ENCODE measurements around the gene ENPP1. TPM values are rescaled to one million over a fixed set of nuclear protein-coding genes. Genes with fewer than 3 reads are reported as not detected.

Gene ENPP1
- total and polyA plus RNA-seq, 5 donors from 2014 or later = 0.13 TPM; not detected in 4

DNA sequence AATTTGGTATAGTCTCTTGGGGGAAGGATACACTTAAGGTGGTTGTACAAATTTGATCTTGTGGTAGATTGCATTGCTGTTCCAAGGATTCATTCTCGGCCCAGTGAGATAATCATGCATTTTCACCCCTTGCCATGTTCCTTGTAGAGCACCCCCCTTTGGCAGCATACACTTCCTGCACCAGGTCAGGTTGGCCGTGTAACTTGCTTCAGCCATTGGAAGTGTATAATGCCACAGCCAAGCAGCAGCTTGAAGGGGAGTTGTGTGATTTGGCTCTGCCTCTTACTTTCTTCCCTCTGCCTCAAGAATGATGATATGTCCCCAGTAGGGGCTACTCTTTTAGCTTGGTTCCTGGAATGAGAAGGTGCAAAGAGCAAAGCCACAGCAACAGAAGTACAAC, 121.4 kb downstream of the ENPP1 start:
- H3K27me3 Mint-ChIP-seq = peaks cover 11% of the 10 kb centered on the region
- H3K4me3 Mint-ChIP-seq = no peak overlapping the region
- Histone ChIP-seq H3K4me3 (ENCODE audit: low read depth, low read length) (no peak overlapping the region), H3K4me1 (ENCODE audit: control insufficient read depth, insufficient read depth, low read length, poor library complexity, severe bottlenecking) (no peaks in the 10 kb centered on the region), H3K27me3 (ENCODE audit: control insufficient read depth, insufficient read depth, low read length) (no peaks in the 10 kb centered on the region), H3K27ac (ENCODE audit: insufficient read depth, low read length, poor library complexity, severe bottlenecking) (no peak overlapping the region), H3K9me3 (ENCODE audit: control insufficient read depth in 2 of 2, low read length in 2 of 2) (no peaks in the 10 kb centered on the region), H3K36me3 (ENCODE audit: control insufficient read depth, insufficient read depth, low read length) (no peaks in the 10 kb centered on the region)
- DNase-seq (no peak), ATAC-seq (ENCODE audit: low read depth in 2 of 2) (no peak)
- no peaks in the 10 kb centered on the region for H3K36me3 Mint-ChIP-seq
- H3K4me1 Mint-ChIP-seq = no peaks in the 10 kb centered on the region
- peaks cover 0 to 6% (median 2%) of the 10 kb centered on the region in 7 donors for H3K9me3 Mint-ChIP-seq
- no peak overlapping the region for H3K27ac Mint-ChIP-seq

DNA sequence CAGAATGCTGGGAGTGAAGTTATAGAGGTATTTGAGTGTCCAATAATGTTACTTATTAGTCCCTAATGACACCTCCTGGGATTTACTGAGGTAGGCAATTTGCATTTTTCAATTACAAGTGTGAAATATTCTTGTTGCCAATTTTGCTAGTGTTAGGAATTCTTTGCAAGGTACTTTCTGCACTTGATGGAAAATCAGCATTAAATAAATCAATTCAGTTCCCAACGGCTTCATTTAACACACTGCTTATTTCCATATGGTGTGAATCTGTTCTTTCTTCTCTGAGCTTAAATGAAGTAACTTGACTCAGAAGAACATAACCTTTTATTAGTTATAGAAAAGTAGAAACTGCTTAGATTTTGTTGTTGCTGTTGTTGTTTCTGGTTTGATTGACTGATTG, 122.2 kb downstream of the ENPP1 start:
- no peaks in the 10 kb centered on the region for H3K36me3 Mint-ChIP-seq
- H3K9me3 Mint-ChIP-seq = peaks cover 0 to 3% (median 2%) of the 10 kb centered on the region in 7 donors

DNA sequence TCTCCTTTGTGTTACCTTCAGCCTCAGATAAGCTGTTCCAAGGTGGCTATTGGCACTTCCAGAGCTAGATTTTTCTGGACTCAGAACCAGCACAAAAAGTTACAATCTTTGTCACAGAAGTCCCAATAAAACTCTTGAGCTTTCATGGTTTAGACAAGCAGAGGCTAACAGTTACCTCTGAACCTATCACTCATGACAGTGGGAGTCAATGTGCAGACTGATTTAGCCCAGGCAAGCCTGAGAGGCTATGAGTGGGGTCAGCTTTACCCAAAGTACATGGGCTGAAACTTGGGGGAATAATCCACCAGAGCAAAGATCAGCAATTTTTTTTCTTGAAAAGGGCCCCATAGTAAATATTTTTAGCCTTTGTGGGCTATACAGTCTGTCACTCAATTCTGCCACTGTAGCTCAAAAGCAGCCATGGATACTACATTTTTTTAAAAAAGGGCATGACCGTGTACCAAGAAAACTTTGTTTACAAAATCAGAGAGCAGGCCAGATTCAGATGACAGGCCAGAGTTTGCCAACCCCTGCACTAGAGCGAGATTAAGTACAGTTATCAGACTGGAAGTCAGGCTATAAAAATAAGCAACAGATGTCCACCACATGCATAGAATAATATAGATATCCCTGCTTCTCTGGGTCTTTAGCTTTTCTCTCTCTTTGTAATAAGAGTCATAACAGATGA, 123.4 kb downstream of the ENPP1 start:
- ATAC-seq (ENCODE audit: low read depth in 2 of 2) = no peak

More for the DNA sequence above, 122.2 kb downstream of the ENPP1 start:
- Histone ChIP-seq H3K4me3 (ENCODE audit: low read depth, low read length) (no peak overlapping the region), H3K36me3 (ENCODE audit: control insufficient read depth, insufficient read depth, low read length) (no peaks in the 10 kb centered on the region), H3K27ac (ENCODE audit: insufficient read depth, low read length, poor library complexity, severe bottlenecking) (no peak overlapping the region), H3K27me3 (ENCODE audit: control insufficient read depth, insufficient read depth, low read length) (no peaks in the 10 kb centered on the region), H3K9me3 (ENCODE audit: control insufficient read depth in 2 of 2, low read length in 2 of 2) (no peaks in the 10 kb centered on the region), H3K4me1 (ENCODE audit: control insufficient read depth, insufficient read depth, low read length, poor library complexity, severe bottlenecking) (no peaks in the 10 kb centered on the region)
- DNase-seq (no peak), ATAC-seq (ENCODE audit: low read depth in 2 of 2) (no peak)
- no peak overlapping the region for H3K27ac Mint-ChIP-seq
- H3K27me3 Mint-ChIP-seq = peaks cover 10% of the 10 kb centered on the region
- H3K4me1 Mint-ChIP-seq = no peaks in the 10 kb centered on the region
- H3K4me3 Mint-ChIP-seq = no peak overlapping the region

DNA sequence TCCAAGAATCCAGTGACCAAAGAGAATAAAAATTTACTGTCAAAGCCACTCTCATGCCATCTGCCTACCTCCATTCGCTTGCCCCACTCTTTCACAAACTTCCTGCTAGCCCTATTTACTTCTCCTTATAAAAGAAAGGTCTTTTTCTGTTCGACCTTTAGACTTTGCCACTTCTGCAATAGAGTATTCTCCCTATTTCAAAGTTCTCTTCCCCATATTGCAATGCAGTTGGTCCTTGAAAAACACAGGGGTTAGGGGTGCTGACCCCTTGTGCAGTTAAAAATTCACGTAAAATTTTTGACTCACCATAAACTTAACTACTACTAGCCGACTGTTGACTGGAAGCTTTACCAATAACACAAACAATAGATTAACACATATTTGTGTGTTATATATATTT, 128.3 kb downstream of the ENPP1 start:
- no peak for DNase-seq
- H3K36me3 ChIP-seq (ENCODE audit: control insufficient read depth, insufficient read depth, low read length) = no peaks in the 10 kb centered on the region
- H3K4me3 ChIP-seq (ENCODE audit: low read depth, low read length) = no peak overlapping the region
- no peak overlapping the region for H3K27ac ChIP-seq (ENCODE audit: insufficient read depth, low read length, poor library complexity, severe bottlenecking)
- H3K4me1 ChIP-seq (ENCODE audit: control insufficient read depth, insufficient read depth, low read length, poor library complexity, severe bottlenecking) = no peaks in the 10 kb centered on the region
- H3K27me3 ChIP-seq (ENCODE audit: control insufficient read depth, insufficient read depth, low read length) = no peaks in the 10 kb centered on the region
- no peaks in the 10 kb centered on the region for H3K36me3 Mint-ChIP-seq
- no peaks in the 10 kb centered on the region for H3K9me3 ChIP-seq (ENCODE audit: control insufficient read depth in 2 of 2, low read length in 2 of 2)
- H3K4me3 Mint-ChIP-seq = no peak overlapping the region
- ATAC-seq (ENCODE audit: low read depth in 2 of 2) = no peak
- peaks cover 0 to 5% (median 0%) of the 10 kb centered on the region in 7 donors for H3K9me3 Mint-ChIP-seq
- no peak overlapping the region for H3K27ac Mint-ChIP-seq
- no peaks in the 10 kb centered on the region for H3K4me1 Mint-ChIP-seq
- H3K27me3 Mint-ChIP-seq = peaks cover 6% of the 10 kb centered on the region

More for the DNA sequence above, 123.4 kb downstream of the ENPP1 start:
- no peaks in the 10 kb centered on the region for H3K4me1 ChIP-seq (ENCODE audit: control insufficient read depth, insufficient read depth, low read length, poor library complexity, severe bottlenecking)
- peaks cover 6% of the 10 kb centered on the region for H3K27me3 Mint-ChIP-seq
- DNase-seq = no peak
- H3K9me3 Mint-ChIP-seq = peaks cover 0 to 2% (median 0%) of the 10 kb centered on the region in 7 donors
- no peak overlapping the region for H3K27ac Mint-ChIP-seq
- H3K4me3 ChIP-seq (ENCODE audit: low read depth, low read length) = no peak overlapping the region
- no peak overlapping the region for H3K4me3 Mint-ChIP-seq
- no peaks in the 10 kb centered on the region for H3K9me3 ChIP-seq (ENCODE audit: control insufficient read depth in 2 of 2, low read length in 2 of 2)
- H3K4me1 Mint-ChIP-seq = no peaks in the 10 kb centered on the region
- no peak overlapping the region for H3K27ac ChIP-seq (ENCODE audit: insufficient read depth, low read length, poor library complexity, severe bottlenecking)
- no peaks in the 10 kb centered on the region for H3K36me3 ChIP-seq (ENCODE audit: control insufficient read depth, insufficient read depth, low read length)
- no peaks in the 10 kb centered on the region for H3K36me3 Mint-ChIP-seq
- no peaks in the 10 kb centered on the region for H3K27me3 ChIP-seq (ENCODE audit: control insufficient read depth, insufficient read depth, low read length)

DNA sequence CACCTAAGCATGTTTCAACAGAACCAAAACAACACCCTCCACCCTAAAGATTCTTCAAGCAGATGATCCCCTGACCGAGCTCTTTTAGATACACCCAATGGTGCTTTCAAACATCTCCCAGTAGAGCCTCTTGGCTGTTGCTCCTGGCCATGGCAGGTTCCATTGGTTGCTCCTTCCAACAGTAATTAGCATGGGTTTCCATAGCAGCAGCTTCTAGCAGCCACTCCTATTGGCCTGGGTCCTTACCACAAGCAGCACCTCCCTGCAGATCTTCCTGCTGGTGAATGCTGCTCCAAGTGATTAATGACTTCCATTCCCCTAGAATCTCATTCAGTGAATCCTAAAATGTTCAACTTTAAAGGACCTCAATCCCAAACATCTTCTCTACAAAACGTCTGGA, 129.4 kb downstream of the ENPP1 start:
- H3K27ac ChIP-seq (ENCODE audit: insufficient read depth, low read length, poor library complexity, severe bottlenecking) = no peak overlapping the region
- no peaks in the 10 kb centered on the region for H3K9me3 ChIP-seq (ENCODE audit: control insufficient read depth in 2 of 2, low read length in 2 of 2)
- no peaks in the 10 kb centered on the region for H3K27me3 ChIP-seq (ENCODE audit: control insufficient read depth, insufficient read depth, low read length)
- peaks cover 6% of the 10 kb centered on the region for H3K27me3 Mint-ChIP-seq
- H3K36me3 Mint-ChIP-seq = no peaks in the 10 kb centered on the region
- DNase-seq (no peak), ATAC-seq (ENCODE audit: low read depth in 2 of 2) (no peak)
- H3K36me3 ChIP-seq (ENCODE audit: control insufficient read depth, insufficient read depth, low read length) = no peaks in the 10 kb centered on the region
- peaks cover 0 to 5% (median 0%) of the 10 kb centered on the region in 7 donors for H3K9me3 Mint-ChIP-seq
- no peaks in the 10 kb centered on the region for H3K4me1 ChIP-seq (ENCODE audit: control insufficient read depth, insufficient read depth, low read length, poor library complexity, severe bottlenecking)
- H3K4me3 Mint-ChIP-seq = no peak overlapping the region
- no peak overlapping the region for H3K27ac Mint-ChIP-seq
- no peak overlapping the region for H3K4me3 ChIP-seq (ENCODE audit: low read depth, low read length)
- H3K4me1 Mint-ChIP-seq = no peaks in the 10 kb centered on the region

DNA sequence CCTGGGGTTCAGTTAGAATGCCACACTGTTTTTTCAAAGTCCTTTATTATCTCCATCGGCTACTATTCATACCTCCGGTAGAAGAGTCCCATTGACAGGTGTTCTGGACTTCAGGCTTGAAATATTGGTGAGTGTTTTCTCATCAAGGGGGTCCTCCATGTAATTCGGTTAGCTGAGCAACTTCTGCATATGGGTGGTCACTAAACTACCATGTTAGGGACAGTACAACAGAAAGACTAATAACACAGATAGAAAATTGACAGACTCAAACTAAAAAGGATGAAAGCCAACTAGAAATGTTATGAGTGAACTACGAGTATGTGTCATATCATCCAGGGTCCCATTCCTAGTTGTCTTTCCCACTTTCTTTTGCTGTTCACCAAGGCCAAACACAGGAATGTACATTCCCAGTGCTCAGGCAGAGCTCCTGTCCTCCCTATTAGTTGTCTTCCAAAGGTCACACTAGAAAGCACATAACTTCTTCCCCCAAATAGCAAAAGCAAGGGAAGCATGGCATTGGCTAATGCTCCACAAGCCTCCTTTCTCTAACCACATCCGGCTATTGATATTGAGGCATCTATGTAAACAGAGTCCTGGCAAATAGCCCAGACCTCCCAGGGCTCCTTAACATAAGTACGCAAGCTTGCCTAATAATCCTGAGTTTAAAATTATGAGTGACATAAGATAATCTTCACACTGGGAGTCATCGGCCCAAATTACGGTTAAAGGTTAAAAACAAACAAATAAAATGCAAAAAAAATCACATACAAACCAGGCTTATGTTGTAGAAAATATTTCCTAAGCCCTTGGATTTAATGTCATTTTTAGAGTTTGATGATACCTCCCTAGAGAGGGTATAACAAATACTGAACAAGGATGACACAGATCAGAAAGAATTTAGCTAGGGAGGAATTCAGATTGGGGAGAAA, 130.1 kb downstream of the ENPP1 start:
- Histone ChIP-seq H3K27me3 (ENCODE audit: control insufficient read depth, insufficient read depth, low read length) (no peaks in the 10 kb centered on the region), H3K4me1 (ENCODE audit: control insufficient read depth, insufficient read depth, low read length, poor library complexity, severe bottlenecking) (no peaks in the 10 kb centered on the region), H3K27ac (ENCODE audit: insufficient read depth, low read length, poor library complexity, severe bottlenecking) (no peak overlapping the region), H3K9me3 (ENCODE audit: control insufficient read depth in 2 of 2, low read length in 2 of 2) (no peaks in the 10 kb centered on the region), H3K36me3 (ENCODE audit: control insufficient read depth, insufficient read depth, low read length) (no peaks in the 10 kb centered on the region), H3K4me3 (ENCODE audit: low read depth, low read length) (no peak overlapping the region)
- Mint-ChIP-seq H3K9me3 (peaks cover 0 to 3% (median 0%) of the 10 kb centered on the region in 7 donors), H3K4me1 (no peaks in the 10 kb centered on the region), H3K36me3 (no peaks in the 10 kb centered on the region), H3K27me3 (peaks cover 4% of the 10 kb centered on the region), H3K27ac (no peak overlapping the region), H3K4me3 (no peak overlapping the region)
- no peak for DNase-seq
- ATAC-seq (ENCODE audit: low read depth in 2 of 2) = no peak

Measured in CD4-positive, CD25-positive, alpha-beta regulatory T cell (primary cell).